ENCODE results near the gene MARK3.
A peak's percentile ranks its signal among the peaks of the same experiment; 100 is the strongest.

The MARK3 gene

GRCh38 chr14:103496776-103497175 is 111.6 kb downstream of the MARK3 start:
- DNase-seq (ENCODE audit: low read depth), result no peak

GRCh38 chr14:103499709-103500108 is 114.5 kb downstream of the MARK3 start:
- H3K4me3 ChIP-seq (ENCODE audit: low read length), result no peak overlapping the region
- TF ChIP-seq CTCF (conservative IDR thresholded peaks at IDR 0.05; ENCODE audit: low read depth, low read length), result peak; percentile 3
- DNase-seq (ENCODE audit: low read depth), result no peak

More at GRCh38 chr14:103496776-103497175, 111.6 kb downstream of the MARK3 start:
- no peak overlapping the region for H3K4me3 ChIP-seq (ENCODE audit: low read length)
- no peak for TF ChIP-seq CTCF (conservative IDR thresholded peaks at IDR 0.05; ENCODE audit: low read depth, low read length)

- TF ChIP-seq CTCF (conservative IDR thresholded peaks at IDR 0.05; ENCODE audit: low read depth, low read length), result peak; percentile 98
These were observed 115.2 kb downstream of the MARK3 start for GRCh38 chr14:103500148-103500990.

GRCh38 chr14:103501041-103501870 is 116.0 kb downstream of the MARK3 start:
- TF ChIP-seq CTCF (conservative IDR thresholded peaks at IDR 0.05; ENCODE audit: low read depth, low read length), result no peak
- no peak for DNase-seq (ENCODE audit: low read depth)
- H3K4me3 ChIP-seq (ENCODE audit: low read length), result no peak overlapping the region

More at GRCh38 chr14:103500148-103500990, 115.2 kb downstream of the MARK3 start:
- DNase-seq (ENCODE audit: low read depth), result no peak
- H3K4me3 ChIP-seq (ENCODE audit: low read length), result no peak overlapping the region

- DNase-seq (ENCODE audit: low read depth), result no peak
- TF ChIP-seq CTCF (conservative IDR thresholded peaks at IDR 0.05; ENCODE audit: low read depth, low read length), result no peak
These were observed 116.9 kb downstream of the MARK3 start for GRCh38 chr14:103501921-103502669.

GRCh38 chr14:103502877-103503276 is 117.7 kb downstream of the MARK3 start:
- H3K4me3 ChIP-seq (ENCODE audit: low read length), result no peak overlapping the region
- no peak for TF ChIP-seq CTCF (conservative IDR thresholded peaks at IDR 0.05; ENCODE audit: low read depth, low read length)
- DNase-seq (ENCODE audit: low read depth), result no peak

More at GRCh38 chr14:103501921-103502669, 116.9 kb downstream of the MARK3 start:
- H3K4me3 ChIP-seq (ENCODE audit: low read length), result no peak overlapping the region
